Large intestine (tissue), 3 donors: Measurements from ENCODE around the gene LIFR. TPM values are rescaled to one million over a fixed set of nuclear protein-coding genes. Genes with fewer than 3 reads are reported as not detected.

Experiments used
- DNase-seq, 2 donors: peaks; one replicate each; pipeline versions ENCODE4 v3.0.0 to v3.0.0-alpha.2; 2013
- H3K27ac ChIP-seq: one replicate; pipeline ENCODE4 v1.5.1; 2013; ENCODE audit warnings: low read length
- H3K27me3 ChIP-seq: 2 replicates; pipeline ENCODE4 v1.6.1; 2013; ENCODE audit warnings: low read length; ENCODE audit not compliant: control insufficient read depth, insufficient read depth
- H3K36me3 ChIP-seq: 2 replicates; pipeline ENCODE4 v1.6.1; 2013; ENCODE audit warnings: low read length; ENCODE audit not compliant: control insufficient read depth, insufficient read depth
- H3K4me1 ChIP-seq: one replicate; pipeline ENCODE4 v1.6.1; 2013; ENCODE audit warnings: low read length; ENCODE audit not compliant: control insufficient read depth, insufficient read depth
- H3K4me3 ChIP-seq: one replicate; pipeline ENCODE4 v1.5.1; 2013; ENCODE audit warnings: low read length
- H3K9me3 ChIP-seq: one replicate; pipeline ENCODE4 v1.6.1; 2013; ENCODE audit warnings: mild to moderate bottlenecking, low read depth, low read length, moderate library complexity; ENCODE audit not compliant: control insufficient read depth
- WGBS: methylation state at CpG from one replicate; pipeline ENCODE4 v1.1.5; 2013; ENCODE audit warnings: low lambda C conversion rate; ENCODE audit not compliant: insufficient coverage; 5-methylcytosine and 5-hydroxymethylcytosine counted together
- polyA plus RNA-seq: library from polyadenylated mRNA; unstranded; fragments of 120-200 nt; gene quantifications from one replicate; pipeline ENCODE4 v1.2.1, GENCODE V29; 2013

The LIFR gene
- polyA plus RNA-seq, 1 donor, result 23.8 TPM

GRCh38 chr5:38536968-38537367, 19.5 kb downstream of the LIFR start:
- peaks cover 39% of the 10 kb centered on the region for H3K4me1 ChIP-seq

GRCh38 chr5:38535845-38536244, 20.6 kb downstream of the LIFR start:
- peak overlapping the region; percentile 92 for H3K27ac ChIP-seq
- H3K4me1 ChIP-seq, result peaks cover 39% of the 10 kb centered on the region
- no peak for DNase-seq
- no peaks in the 10 kb centered on the region for H3K36me3 ChIP-seq
- H3K27me3 ChIP-seq, result no peaks in the 10 kb centered on the region
- H3K9me3 ChIP-seq, result peaks cover 7% of the 10 kb centered on the region
- WGBS, result 33% methylated on average over 1 of the region's 2 CpGs
- H3K4me3 ChIP-seq, result no peak overlapping the region

More at GRCh38 chr5:38536968-38537367, 19.5 kb downstream of the LIFR start:
- no peaks in the 10 kb centered on the region for H3K9me3 ChIP-seq
- WGBS, result no CpG with 5 or more reads among the region's 3 CpGs
- H3K36me3 ChIP-seq, result no peaks in the 10 kb centered on the region
- H3K27me3 ChIP-seq, result no peaks in the 10 kb centered on the region
- no peak overlapping the region for H3K4me3 ChIP-seq
- DNase-seq, result no peak
- H3K27ac ChIP-seq, result no peak overlapping the region

GRCh38 chr5:38535248-38535750, 21.1 kb downstream of the LIFR start:
- Histone ChIP-seq H3K4me3 (no peak overlapping the region), H3K27me3 (no peaks in the 10 kb centered on the region), H3K27ac (peak overlapping the region; percentile 92), H3K9me3 (peaks cover 9% of the 10 kb centered on the region), H3K36me3 (no peaks in the 10 kb centered on the region), H3K4me1 (peaks cover 39% of the 10 kb centered on the region)
- no CpG with 5 or more reads among the region's 4 CpGs for WGBS
- peak; percentile 77 to 90 for DNase-seq

GRCh38 chr5:38534156-38534453, 22.3 kb downstream of the LIFR start:
- peaks cover 9% of the 10 kb centered on the region for H3K9me3 ChIP-seq
- peaks cover 39% of the 10 kb centered on the region for H3K4me1 ChIP-seq
- H3K4me3 ChIP-seq, result no peak overlapping the region
- peak overlapping the region; percentile 92 for H3K27ac ChIP-seq
- H3K36me3 ChIP-seq, result no peaks in the 10 kb centered on the region
- no peak for DNase-seq
- no CpG with 5 or more reads among the region's 1 CpG for WGBS
- H3K27me3 ChIP-seq, result no peaks in the 10 kb centered on the region

GRCh38 chr5:38533286-38534155, 22.9 kb downstream of the LIFR start:
- peak; percentile 81 to 91 for DNase-seq
- H3K4me1 ChIP-seq, result peaks cover 40% of the 10 kb centered on the region
- WGBS, result no CpG with 5 or more reads among the region's 8 CpGs
- H3K9me3 ChIP-seq, result peaks cover 9% of the 10 kb centered on the region
- no peaks in the 10 kb centered on the region for H3K36me3 ChIP-seq
- no peak overlapping the region for H3K4me3 ChIP-seq
- H3K27ac ChIP-seq, result peak overlapping the region; percentile 92
- H3K27me3 ChIP-seq, result no peaks in the 10 kb centered on the region

- no peak for DNase-seq
- H3K9me3 ChIP-seq, result peaks cover 9% of the 10 kb centered on the region
- WGBS, result no CpG with 5 or more reads among the region's 9 CpGs
- H3K27me3 ChIP-seq, result no peaks in the 10 kb centered on the region
- H3K4me3 ChIP-seq, result no peak overlapping the region
- peak overlapping the region; percentile 92 for H3K27ac ChIP-seq
- peaks cover 41% of the 10 kb centered on the region for H3K4me1 ChIP-seq
- no peaks in the 10 kb centered on the region for H3K36me3 ChIP-seq
Measured at GRCh38 chr5:38532165-38532669, 24.2 kb downstream of the LIFR start.

- peaks cover 4% of the 10 kb centered on the region for H3K36me3 ChIP-seq
- H3K27ac ChIP-seq, result peak overlapping the region; percentile 92
- peaks cover 41% of the 10 kb centered on the region for H3K4me1 ChIP-seq
- DNase-seq, result no peak
- peaks cover 9% of the 10 kb centered on the region for H3K9me3 ChIP-seq
- no peaks in the 10 kb centered on the region for H3K27me3 ChIP-seq
- H3K4me3 ChIP-seq, result no peak overlapping the region
- 88% methylated on average over 3 of the region's 3 CpGs for WGBS
Measured at GRCh38 chr5:38531518-38531917, 24.9 kb downstream of the LIFR start.

GRCh38 chr5:38529955-38530646, 26.3 kb downstream of the LIFR start:
- Histone ChIP-seq H3K27me3 (no peaks in the 10 kb centered on the region), H3K4me3 (no peak overlapping the region), H3K9me3 (peaks cover 9% of the 10 kb centered on the region), H3K36me3 (peaks cover 9% of the 10 kb centered on the region), H3K27ac (no peak overlapping the region), H3K4me1 (peaks cover 34% of the 10 kb centered on the region)
- DNase-seq, result no peak
- 90% methylated on average over 3 of the region's 4 CpGs for WGBS

GRCh38 chr5:38528162-38528703, 28.2 kb downstream of the LIFR start:
- WGBS, result no CpG with 5 or more reads among the region's 3 CpGs
- Histone ChIP-seq H3K27me3 (no peaks in the 10 kb centered on the region), H3K4me1 (peaks cover 17% of the 10 kb centered on the region), H3K9me3 (peaks cover 9% of the 10 kb centered on the region), H3K4me3 (no peak overlapping the region), H3K27ac (no peak overlapping the region), H3K36me3 (peaks cover 19% of the 10 kb centered on the region)
- peak in 1 of 2 donors; percentile 20 for DNase-seq

- Histone ChIP-seq H3K4me1 (peaks cover 11% of the 10 kb centered on the region), H3K4me3 (no peak overlapping the region), H3K9me3 (peaks cover 9% of the 10 kb centered on the region), H3K27ac (no peak overlapping the region), H3K36me3 (peaks cover 19% of the 10 kb centered on the region), H3K27me3 (no peaks in the 10 kb centered on the region)
- DNase-seq, result no peak
- WGBS, result no CpG with 5 or more reads among the region's 2 CpGs
Measured at GRCh38 chr5:38527475-38527874, 29.0 kb downstream of the LIFR start.
